HCT116 (cell line): ENCODE measurements around the gene SPIN1. TPM values are rescaled to one million over a fixed set of nuclear protein-coding genes. Genes with fewer than 3 reads are reported as not detected.

Experiments used
- ATAC-seq: fragments of 200-7000 bp; cut with Tn5 transposase; 2 replicates; pipeline ENCODE4 v1.9.1; 2020; ENCODE audit warnings: mild to moderate bottlenecking, moderate library complexity
- BruUV-seq: library from RNA; stranded (reverse); fragments of 400-500 nt; replicated peaks from 2 replicates; lab custom pipeline; 2021; lab: Mats Ljungman, UMichigan
- CTCF ChIA-PET: fragments of 300-600 bp; sonication (Branson Sonifier 250); formaldehyde crosslinking; loops from one replicate; lab custom pipeline; 2021; ENCODE audit warnings: antibody characterized with exemption; lab: Charles Lee
- POLR2A ChIA-PET: fragments of 300-600, 350-600 bp; sonication (Branson Sonifier 250); formaldehyde crosslinking; loops from one replicate; lab custom pipeline; 2021; ENCODE audit warnings: antibody characterized with exemption; lab: Charles Lee
- RAD21 ChIA-PET, 2 experiments: fragments of 300-600 bp; sonication (Branson Sonifier 250); formaldehyde crosslinking; loops; one replicate each; lab custom pipeline; 2023; ENCODE audit warnings: low total read pairs in 2 of 2; ENCODE audit not compliant: uncharacterized antibody in 2 of 2, unreplicated experiment in 2 of 2, low non-redundant PET in 1 of 2; lab: Charles Lee
- DNase-seq: peaks from one replicate; pipeline ENCODE4 v3.0.0-alpha.2; 2010; ENCODE audit warnings: low read depth, low spot score
- H2AFZ ChIP-seq: fragments of 200-600 bp; shearing (Covaris generic), sonication (generic); 2 replicates; pipeline ENCODE4 v1.6.1; 2017; ENCODE audit warnings: low read depth, mixed run types, mixed read lengths, antibody characterized with exemption, low read length; ENCODE audit not compliant: poor library complexity, severe bottlenecking
- H3K27ac ChIP-seq: 2 replicates; pipeline ENCODE4 v1.5.1; 2012; ENCODE audit warnings: low read depth, low read length
- H3K27me3 ChIP-seq: fragments of 200-600 bp; sonication (generic); 2 replicates; pipeline ENCODE4 v1.6.1; 2016; ENCODE audit warnings: mixed run types, low read length, mixed read lengths; ENCODE audit not compliant: insufficient read depth
- H3K36me3 ChIP-seq, 2 experiments: fragments of 200-500 bp in 1 of 2; fragments of 200-600 bp in 1 of 2; sonication (Bioruptor generic) in 1 of 2; sonication (generic) in 1 of 2; 2 replicates each; pipeline versions ENCODE4 v1.5.1 to v1.6.1; 2014 to 2016; ENCODE audit warnings: low read length in 2 of 2, inconsistent platforms in 1 of 2, mixed read lengths in 1 of 2, mixed run types in 1 of 2; ENCODE audit not compliant: insufficient read depth in 2 of 2, control insufficient read depth in 1 of 2
- H3K4me1 ChIP-seq, 2 experiments: fragments of 200-600 bp in 1 of 2; sonication (generic) in 1 of 2; 2 replicates each; pipeline versions ENCODE4 v1.5.1 to v1.6.1; 2012 to 2017; ENCODE audit warnings: low read length in 2 of 2, inconsistent platforms in 1 of 2, mild to moderate bottlenecking in 1 of 2, mixed read lengths in 1 of 2, mixed run types in 1 of 2, moderate library complexity in 1 of 2; ENCODE audit not compliant: insufficient read depth in 2 of 2, control insufficient read depth in 1 of 2
- H3K4me2 ChIP-seq: fragments of 200-600 bp; sonication (generic); 2 replicates; pipeline ENCODE4 v1.6.1; 2017; ENCODE audit warnings: mixed run types, low read length, mixed read lengths
- H3K4me3 ChIP-seq, 2 experiments: fragments of 200-600 bp in 1 of 2; sonication (generic) in 1 of 2; replicated peaks in 1 of 2; 2 replicates each; pipeline ENCODE4 v1.5.1; 2011 to 2016; ENCODE audit warnings: low read length in 2 of 2, control low read depth in 1 of 2, low read depth in 1 of 2, mild to moderate bottlenecking in 1 of 2, mixed read lengths in 1 of 2, mixed run types in 1 of 2
- H3K79me2 ChIP-seq: fragments of 200-600 bp; sonication (generic); 2 replicates; pipeline ENCODE4 v1.6.1; 2017; ENCODE audit warnings: mild to moderate bottlenecking, mixed run types, low read length, moderate library complexity, mixed read lengths; ENCODE audit not compliant: insufficient read depth
- H3K9ac ChIP-seq: fragments of 200-600 bp; sonication (generic); 2 replicates; pipeline ENCODE4 v1.6.1; 2016; ENCODE audit warnings: low read length, mixed read lengths
- H3K9me2 ChIP-seq: fragments of 200-600 bp; sonication (generic), shearing (Covaris generic); 2 replicates; pipeline ENCODE4 v1.6.1; 2017; ENCODE audit warnings: mixed run types, mild to moderate bottlenecking, moderate library complexity; ENCODE audit not compliant: insufficient read depth
- H3K9me3 ChIP-seq, 2 experiments: fragments of 200-500 bp in 1 of 2; fragments of 200-600 bp in 1 of 2; sonication (Bioruptor generic) in 1 of 2; sonication (generic) in 1 of 2; 2 replicates each; pipeline ENCODE4 v1.6.1; 2014 to 2017; ENCODE audit warnings: low read length in 2 of 2, mixed read lengths in 2 of 2, inconsistent platforms in 1 of 2, low read depth in 1 of 2, mild to moderate bottlenecking in 1 of 2, mixed run types in 1 of 2, moderate library complexity in 1 of 2; ENCODE audit not compliant: control insufficient read depth in 1 of 2, insufficient read depth in 1 of 2
- H4K20me1 ChIP-seq: fragments of 200-600 bp; sonication (generic), shearing (Covaris generic); 2 replicates; pipeline ENCODE4 v1.6.1; 2017; ENCODE audit warnings: mixed run types, mild to moderate bottlenecking, moderate library complexity; ENCODE audit not compliant: insufficient read depth
- ATF3 ChIP-seq: IDR thresholded peaks from 2 replicates; pipeline ENCODE4 v1.6.1; 2012
- CEBPB ChIP-seq: IDR thresholded peaks from 2 replicates; pipeline ENCODE4 v1.6.1; 2012; ENCODE audit warnings: low read depth
- CTCF ChIP-seq, 3 experiments: fragments of 200-600 bp in 1 of 3; sonication (generic) in 1 of 3; IDR thresholded peaks in 2 of 3; conservative IDR thresholded peaks in 1 of 3; 2 replicates each; pipeline ENCODE4 v1.5.1; 2012 to 2017; ENCODE audit warnings: low read depth in 2 of 3, low read length in 2 of 3, antibody characterized with exemption in 1 of 3, borderline replicate concordance in 1 of 3, control low read depth in 1 of 3, mild to moderate bottlenecking in 1 of 3, mixed read lengths in 1 of 3, mixed run types in 1 of 3, moderate library complexity in 1 of 3; ENCODE audit not compliant: insufficient read depth in 1 of 3
- EGR1 ChIP-seq: IDR thresholded peaks from 2 replicates; pipeline ENCODE4 v1.6.1; 2012; ENCODE audit warnings: low read depth
- JUND ChIP-seq: IDR thresholded peaks from 2 replicates; pipeline ENCODE4 v1.6.1; 2012
- POLR2A ChIP-seq: IDR thresholded peaks from 2 replicates; pipeline ENCODE4 v1.7.0; 2011; ENCODE audit warnings: borderline replicate concordance; ENCODE audit not compliant: insufficient read depth, insufficient read length; ENCODE audit errors: extremely low read depth
- SP1 ChIP-seq: IDR thresholded peaks from 2 replicates; pipeline ENCODE4 v1.6.1; 2012; ENCODE audit warnings: low read depth
- SRF ChIP-seq: IDR thresholded peaks from 2 replicates; pipeline ENCODE4 v1.6.1; 2012; ENCODE audit warnings: low read depth
- TCF7L2 ChIP-seq: IDR thresholded peaks from 2 replicates; pipeline ENCODE4 v1.7.0; 2011; ENCODE audit warnings: borderline replicate concordance, inconsistent platforms; ENCODE audit not compliant: insufficient read depth, insufficient read length; ENCODE audit errors: extremely low read depth
- ZNF274 ChIP-seq: fragments of 200-500 bp; sonication (Bioruptor generic); IDR thresholded peaks from 2 replicates; pipeline ENCODE4 v1.6.1; 2014; ENCODE audit warnings: mild to moderate bottlenecking, low read depth, low read length, inconsistent platforms
- intact Hi-C: fragments of 100-400 bp; cut with micrococcal nuclease; formaldehyde crosslinking; loops from 2 replicates; pipeline ENCODE4 v1.10.0; 2022
- total RNA-seq: library from RNA; stranded (reverse); gene quantifications from one replicate; pipeline ENCODE4 v1.2.1, GENCODE V29; 2021; ENCODE audit not compliant: unreplicated experiment

The SPIN1 gene
- total RNA-seq, 1 experiment from 2014 or later = 74.0 TPM

- Histone ChIP-seq H3K36me3 (0 out of 4 replicates have a peak, but pooled peaks cover 0 to 2% of the 10 kb centered on the region in 2 experiments), H2AFZ (no peak overlapping the region), H3K4me1 (no peaks in the 10 kb centered on the region), H3K9me2 (no peaks in the 10 kb centered on the region), H4K20me1 (no peaks in the 10 kb centered on the region), H3K27me3 (no peaks in the 10 kb centered on the region), H3K4me3 (no peak overlapping the region), H3K27ac (no peak overlapping the region), H3K4me2 (no peak overlapping the region), H3K9ac (no peak overlapping the region)
- DNase-seq (no peak), ATAC-seq (no peak)
- intact Hi-C loops = no loop called here
- POLR2A ChIA-PET = no interaction called here
- RAD21 ChIA-PET = no interaction called here
- no TSS peak for BruUV-seq
- CTCF ChIA-PET = no interaction called here
- TF ChIP-seq CTCF (IDR thresholded peaks at IDR 0.05 in 2 of 3, conservative IDR thresholded peaks at IDR 0.05 in 1 of 3; ENCODE audit: borderline replicate concordance in 1 of 3, insufficient read depth in 1 of 3, low read depth in 2 of 3, low read length in 2 of 3) (no peak), ZNF274 (no peak), CEBPB (no peak), ATF3 (no peak), POLR2A (no peak), JUND (no peak), EGR1 (no peak), TCF7L2 (no peak), SRF (no peak), SP1 (no peak)
- TF ChIP-seq, all 23 proteins: peak for 0
- H3K9me3 ChIP-seq = no peaks in the 10 kb centered on the region
- no peaks in the 10 kb centered on the region; the same call in 1 of the 2 replicates for H3K79me2 ChIP-seq
Measured at GRCh38 chr9:88478246-88478645, 90.0 kb downstream of the SPIN1 start.
